ENCODE measurements around the gene BRD4.
"Not testable (repeated sequence)": the region's sequence is repeated elsewhere in the genome, so short reads cannot be mapped to it uniquely, and the experiment has no call there.

DNA sequence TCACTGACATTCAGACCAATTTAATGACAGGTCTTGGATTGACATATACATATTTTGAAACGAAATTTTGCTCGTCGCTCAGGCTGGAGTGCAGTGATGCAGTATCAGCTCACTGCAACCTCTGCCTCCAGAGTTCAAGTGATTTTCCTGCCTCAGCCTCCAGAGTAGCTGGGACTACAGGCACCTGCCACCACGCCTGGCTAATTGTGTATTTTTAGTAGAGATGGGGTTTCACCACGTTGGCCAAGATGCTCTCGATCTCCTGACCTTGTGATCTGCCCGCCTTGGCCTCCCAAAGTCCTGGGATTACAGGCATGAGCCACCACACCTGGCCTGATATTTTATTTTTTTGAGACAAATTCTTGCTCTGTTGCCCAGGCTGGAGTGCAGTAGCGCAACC lies 20.2 kb upstream of the BRD4 start:
- TF ChIP-seq, protein P1, sequence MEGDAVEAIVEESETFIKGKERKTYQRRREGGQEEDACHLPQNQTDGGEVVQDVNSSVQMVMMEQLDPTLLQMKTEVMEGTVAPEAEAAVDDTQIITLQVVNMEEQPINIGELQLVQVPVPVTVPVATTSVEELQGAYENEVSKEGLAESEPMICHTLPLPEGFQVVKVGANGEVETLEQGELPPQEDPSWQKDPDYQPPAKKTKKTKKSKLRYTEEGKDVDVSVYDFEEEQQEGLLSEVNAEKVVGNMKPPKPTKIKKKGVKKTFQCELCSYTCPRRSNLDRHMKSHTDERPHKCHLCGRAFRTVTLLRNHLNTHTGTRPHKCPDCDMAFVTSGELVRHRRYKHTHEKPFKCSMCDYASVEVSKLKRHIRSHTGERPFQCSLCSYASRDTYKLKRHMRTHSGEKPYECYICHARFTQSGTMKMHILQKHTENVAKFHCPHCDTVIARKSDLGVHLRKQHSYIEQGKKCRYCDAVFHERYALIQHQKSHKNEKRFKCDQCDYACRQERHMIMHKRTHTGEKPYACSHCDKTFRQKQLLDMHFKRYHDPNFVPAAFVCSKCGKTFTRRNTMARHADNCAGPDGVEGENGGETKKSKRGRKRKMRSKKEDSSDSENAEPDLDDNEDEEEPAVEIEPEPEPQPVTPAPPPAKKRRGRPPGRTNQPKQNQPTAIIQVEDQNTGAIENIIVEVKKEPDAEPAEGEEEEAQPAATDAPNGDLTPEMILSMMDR (IDR thresholded peaks at IDR 0.05; ENCODE audit: low read depth, low read length, poor library complexity, severe bottlenecking): not testable (repeated sequence)
- TF ChIP-seq EZH2phosphoT487 (IDR thresholded peaks at IDR 0.05; ENCODE audit: borderline replicate concordance, low read length): not testable (repeated sequence)

Data from DOHH2 (cell line).